ENCODE data around the gene CHST2.
"Not testable (repeated sequence)": the region's sequence is repeated elsewhere in the genome, so short reads cannot be mapped to it uniquely, and the experiment has no call there.

CHST2 gene

DNA sequence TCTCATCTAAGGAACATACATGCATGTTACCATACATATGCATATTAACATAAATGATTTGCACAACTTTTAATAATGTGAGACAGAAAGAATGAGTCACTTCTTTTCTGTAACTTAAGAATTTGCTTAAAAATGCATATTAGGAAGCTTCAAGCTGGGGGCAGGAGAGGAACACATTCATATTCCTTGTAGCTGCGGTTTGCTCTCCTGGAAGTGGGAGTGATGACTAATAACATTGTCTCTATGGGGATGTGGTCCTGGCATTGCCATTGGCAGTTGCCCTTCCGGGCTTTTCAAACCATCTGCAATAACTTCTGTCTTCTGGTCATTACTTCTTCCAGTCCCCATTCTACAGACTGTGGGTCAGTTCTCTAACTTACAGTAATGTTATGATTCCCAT, 15.6 kb downstream of the CHST2 start:
- no peak for DNase-seq

DNA sequence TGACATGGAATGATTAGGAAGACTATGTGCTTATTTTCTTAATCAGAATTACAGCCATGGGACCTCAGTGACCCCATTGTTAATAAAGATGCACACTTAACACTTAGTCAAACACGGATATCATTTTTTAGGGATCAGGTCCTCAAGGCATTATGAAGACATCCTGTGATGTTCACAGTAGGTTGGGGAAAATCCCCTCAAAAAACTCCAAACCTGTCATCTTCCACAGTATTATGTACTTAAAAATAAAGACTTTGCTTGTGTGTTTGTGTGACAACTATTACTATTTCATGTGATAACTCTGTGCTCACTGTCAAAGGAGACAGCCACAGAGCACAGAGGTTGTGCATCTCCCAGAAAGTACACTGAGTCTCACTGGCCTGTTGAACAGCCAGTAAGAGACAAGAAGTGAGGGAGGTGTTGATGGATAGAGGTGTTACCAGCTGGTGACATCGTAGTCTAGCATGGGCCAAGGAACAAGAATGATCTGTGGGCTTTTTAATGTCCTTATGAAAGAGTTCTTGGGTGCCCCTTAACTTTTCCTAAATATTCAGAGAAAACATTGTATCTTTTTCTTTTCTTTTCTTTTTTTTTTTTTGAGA, 18.0 kb downstream of the CHST2 start:
- no peak for DNase-seq

DNA sequence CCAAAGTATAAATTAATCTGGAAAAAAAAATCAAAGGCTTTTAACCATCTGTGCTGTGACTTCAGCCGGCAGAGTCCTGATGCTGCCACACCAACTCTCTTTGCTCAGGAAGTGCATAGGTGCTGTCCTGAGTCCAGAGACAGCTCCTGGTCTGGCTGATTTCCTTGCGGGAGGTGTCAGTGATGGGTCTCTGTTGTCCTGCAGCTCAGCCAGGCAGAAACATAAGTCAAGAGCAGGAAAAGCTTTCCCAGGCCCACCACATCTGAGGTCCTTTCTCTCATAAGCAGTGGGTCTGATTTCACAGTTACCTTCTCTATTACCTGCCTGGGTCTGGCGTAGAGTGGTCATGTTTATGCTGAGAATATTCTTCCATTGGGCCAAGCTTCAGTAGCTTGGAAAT, 19.4 kb downstream of the CHST2 start:
- DNase-seq = no peak

DNA sequence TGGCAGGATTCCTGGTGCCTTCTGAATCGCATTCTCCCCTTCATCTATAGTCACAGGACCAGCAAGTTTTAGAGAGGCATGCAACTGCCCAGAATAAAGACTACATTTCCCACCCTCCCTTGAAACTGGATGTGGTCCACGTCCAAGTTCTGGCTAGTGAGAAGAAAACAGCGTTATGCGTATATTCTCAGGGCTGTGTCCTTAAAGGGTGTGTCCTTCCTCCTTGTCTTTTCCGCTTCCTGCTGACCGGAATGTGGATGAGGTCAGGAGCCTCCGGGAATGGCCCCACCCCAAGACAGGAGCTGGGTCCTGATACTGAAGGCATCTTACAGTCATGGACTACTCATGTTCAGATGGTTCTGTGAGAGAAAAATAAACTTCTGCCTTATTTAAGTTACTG, 20.2 kb downstream of the CHST2 start:
- DNase-seq = no peak

DNA sequence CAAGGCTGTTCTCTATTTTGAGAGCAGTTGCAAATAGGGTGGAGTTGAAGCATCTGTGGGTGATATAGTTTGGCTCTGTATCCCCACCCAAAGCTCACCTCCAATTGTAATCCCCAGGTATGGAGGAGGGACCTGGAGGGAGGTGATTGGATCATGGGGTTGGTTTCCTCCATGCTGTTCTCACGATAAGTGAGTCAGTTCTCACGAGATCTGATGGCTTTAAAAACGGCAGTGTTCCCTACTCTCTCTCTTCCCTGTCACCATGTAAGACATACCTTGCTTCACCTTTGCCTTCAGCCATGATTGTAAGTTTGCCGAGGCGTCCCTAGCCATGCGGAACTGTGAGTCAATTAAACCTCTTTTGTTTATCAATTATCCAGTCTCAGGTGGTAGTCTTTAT, 21.0 kb downstream of the CHST2 start:
- DNase-seq = no peak

DNA sequence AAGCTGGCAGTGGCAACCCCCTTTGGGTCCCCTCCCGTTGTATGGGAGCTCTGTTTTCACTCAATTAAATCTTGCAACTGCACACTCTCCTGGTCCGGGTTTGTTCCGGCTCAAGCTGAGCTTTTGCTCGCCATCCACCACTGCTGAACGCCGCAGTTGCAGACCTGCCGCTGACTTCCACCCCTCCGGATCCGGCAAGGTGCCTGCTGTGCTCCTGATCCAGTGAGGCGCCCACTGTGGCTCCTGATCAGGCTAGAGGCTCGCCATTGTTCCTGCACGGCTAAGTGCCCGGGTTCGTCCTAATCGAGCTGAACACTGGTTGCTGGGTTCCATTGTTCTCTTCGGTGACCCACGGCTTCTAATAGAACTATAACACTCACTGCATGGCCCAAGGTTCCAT, 22.8 kb downstream of the CHST2 start:
- DNase-seq = no peak

DNA sequence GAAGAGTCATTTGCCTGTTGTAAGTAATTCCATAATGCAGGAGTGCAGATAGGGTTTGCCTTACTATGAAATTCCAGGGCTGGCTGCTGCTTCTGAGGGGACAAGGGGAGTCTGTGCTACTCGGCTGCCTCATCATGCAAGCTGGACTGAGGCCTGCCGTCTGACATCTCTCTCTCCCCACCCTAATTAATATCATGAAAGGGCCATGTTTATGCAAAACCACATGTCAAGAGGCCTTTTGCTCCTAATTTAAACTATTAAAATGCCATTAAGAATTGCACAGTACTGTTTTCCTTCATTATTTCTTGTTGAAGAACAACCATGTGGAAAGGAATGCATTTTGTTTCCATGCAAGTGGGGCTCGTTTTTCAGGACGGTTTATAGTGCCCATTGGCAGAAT, 26.3 kb downstream of the CHST2 start:
- no peak for DNase-seq

DNA sequence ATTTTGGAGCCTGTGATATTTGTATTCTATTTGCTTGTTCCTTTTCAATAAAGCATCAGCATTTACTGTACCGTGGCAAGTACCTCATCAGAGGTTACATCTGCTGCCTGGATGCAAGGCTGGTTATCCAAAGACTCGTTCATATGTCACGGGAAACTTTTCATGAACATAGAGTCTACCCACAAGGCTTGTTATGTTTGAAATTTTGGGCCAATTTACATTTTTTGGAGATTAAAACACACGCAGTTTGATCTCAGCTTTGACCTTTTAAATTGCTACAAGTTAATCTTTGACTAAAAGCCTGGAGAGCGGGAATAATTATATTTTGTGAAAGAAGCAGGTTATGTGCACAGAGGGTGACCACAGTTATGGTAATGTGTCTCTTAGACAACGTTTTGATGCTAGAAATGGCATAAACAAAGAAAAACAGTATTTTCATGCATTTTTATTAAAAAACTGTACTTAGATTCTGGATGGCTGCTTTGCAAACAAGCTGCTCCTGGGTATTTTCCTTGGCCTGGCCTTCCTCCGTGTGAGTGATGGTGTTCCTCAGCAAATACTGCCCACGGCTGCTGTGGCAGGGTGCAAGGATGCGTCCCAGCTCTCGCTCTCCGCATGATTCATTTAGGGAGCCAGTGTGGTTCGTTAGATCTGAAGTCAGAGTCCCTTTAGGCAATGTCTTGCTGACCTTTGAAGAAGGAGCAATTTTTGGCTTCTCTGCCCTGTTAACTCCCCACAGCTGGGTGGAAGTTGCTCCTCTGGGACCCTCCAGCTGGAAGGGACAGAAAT, 27.1 kb downstream of the CHST2 start:
- DNase-seq = no peak

DNA sequence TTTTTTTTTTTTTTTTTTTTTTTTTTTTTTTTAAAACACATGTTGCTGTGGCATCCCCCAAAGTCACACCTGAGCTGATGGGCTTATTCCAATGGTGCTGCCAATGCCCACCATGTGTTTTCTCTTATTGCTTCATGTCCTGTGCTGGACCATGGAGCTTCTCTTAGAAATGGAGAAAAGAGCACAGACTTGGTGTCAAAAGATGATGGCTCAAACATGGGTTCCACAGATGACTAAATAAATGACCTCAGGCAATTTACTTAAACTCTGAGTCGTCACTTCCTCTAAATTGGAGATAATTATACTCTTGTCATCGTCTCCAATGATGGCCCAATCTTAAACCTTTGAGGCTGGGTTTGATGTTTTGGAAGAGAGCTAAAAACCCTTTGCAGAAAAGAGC, 28.1 kb downstream of the CHST2 start:
- DNase-seq = no peak

DNA sequence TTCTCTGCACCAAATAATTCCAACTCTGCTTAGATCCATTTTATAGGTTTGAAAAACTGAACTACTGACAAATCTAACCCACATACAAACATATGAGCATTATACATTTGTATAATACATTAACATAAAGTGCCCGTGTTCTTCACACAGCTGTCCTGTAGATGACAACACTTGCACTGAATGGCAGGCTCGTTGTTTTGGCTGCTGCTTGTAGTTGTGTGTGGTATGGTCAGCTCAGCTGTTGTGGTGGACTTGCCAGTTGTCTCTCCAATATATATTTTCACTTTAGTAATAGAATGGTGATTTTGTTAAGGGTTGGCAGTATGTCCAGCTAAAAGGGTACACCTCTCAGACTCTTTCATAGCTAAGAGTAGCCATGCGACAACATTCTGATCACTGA, 30.5 kb downstream of the CHST2 start:
- no peak for DNase-seq

DNA sequence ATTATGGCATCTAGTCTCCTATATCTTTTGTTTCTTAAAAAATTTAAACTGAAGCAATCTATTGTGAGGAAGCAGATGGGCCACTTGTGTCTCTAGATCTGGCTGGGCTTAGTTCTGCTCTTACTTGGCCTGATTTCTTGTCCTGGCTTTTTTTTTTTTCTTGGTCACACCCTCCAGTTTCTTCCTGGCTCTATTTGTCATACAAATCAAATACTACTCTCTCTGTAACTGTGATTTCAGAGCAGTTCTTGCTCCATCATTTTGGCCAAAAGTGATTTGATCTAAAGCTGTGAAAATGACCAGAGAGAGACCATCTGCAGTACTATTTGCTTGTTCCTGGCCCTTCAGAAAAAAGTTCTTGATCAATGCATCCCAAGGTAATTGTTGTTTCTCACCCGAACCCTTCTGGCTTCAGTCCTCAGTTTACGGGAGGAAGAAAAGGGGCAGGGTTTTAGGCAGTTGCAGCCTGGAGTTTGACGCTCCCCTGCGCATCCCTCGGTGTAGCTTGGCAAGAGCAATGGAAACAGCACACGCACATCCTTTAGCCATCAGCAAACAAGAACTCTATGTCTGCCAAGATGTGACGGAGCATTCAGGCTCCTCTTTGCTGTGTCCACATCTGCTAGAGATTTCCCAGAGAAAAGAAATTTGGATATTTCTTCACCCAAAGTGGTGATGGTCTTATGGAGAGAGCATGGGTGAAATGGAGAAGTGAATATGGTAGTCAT, 31.6 kb downstream of the CHST2 start:
- no peak for DNase-seq

DNA sequence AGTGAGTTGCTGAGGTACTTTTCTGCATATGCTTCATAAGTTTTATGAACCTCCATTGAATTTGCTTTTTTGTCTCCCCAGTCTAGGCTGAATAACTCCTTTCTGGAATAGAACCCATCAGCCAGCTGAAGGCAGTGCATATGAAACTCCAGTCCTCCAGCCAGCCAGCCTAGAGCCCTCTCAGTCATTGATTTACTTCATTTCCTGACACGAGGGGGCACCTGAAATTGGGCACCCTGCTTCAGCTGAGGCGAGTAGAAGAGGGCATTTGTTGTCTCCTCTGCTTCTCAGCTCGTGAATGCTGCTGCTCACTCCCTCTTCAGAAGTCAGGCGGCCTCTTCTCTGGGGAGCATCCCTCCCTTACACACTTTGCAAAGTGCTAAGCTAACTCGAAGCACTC, 32.5 kb downstream of the CHST2 start:
- no peak for DNase-seq

DNA sequence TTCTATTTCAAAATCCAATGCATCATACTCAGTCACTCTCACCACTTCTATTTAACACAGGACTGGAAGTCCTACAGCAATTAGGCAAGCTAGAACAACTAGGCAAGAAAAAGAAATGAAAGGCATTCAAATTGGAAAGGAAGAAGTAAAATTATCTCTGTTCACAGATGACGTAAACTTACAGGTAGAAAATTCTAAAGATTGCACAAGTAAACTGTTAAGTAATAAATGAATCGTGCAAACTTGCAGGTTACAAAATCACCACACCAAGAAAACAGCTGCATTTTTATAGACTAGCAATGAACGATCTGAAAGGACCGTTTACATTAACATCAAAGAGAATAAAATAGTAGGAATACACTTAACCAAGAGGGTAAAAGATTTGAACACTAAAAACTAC, 36.2 kb downstream of the CHST2 start:
- DNase-seq = no peak

DNA sequence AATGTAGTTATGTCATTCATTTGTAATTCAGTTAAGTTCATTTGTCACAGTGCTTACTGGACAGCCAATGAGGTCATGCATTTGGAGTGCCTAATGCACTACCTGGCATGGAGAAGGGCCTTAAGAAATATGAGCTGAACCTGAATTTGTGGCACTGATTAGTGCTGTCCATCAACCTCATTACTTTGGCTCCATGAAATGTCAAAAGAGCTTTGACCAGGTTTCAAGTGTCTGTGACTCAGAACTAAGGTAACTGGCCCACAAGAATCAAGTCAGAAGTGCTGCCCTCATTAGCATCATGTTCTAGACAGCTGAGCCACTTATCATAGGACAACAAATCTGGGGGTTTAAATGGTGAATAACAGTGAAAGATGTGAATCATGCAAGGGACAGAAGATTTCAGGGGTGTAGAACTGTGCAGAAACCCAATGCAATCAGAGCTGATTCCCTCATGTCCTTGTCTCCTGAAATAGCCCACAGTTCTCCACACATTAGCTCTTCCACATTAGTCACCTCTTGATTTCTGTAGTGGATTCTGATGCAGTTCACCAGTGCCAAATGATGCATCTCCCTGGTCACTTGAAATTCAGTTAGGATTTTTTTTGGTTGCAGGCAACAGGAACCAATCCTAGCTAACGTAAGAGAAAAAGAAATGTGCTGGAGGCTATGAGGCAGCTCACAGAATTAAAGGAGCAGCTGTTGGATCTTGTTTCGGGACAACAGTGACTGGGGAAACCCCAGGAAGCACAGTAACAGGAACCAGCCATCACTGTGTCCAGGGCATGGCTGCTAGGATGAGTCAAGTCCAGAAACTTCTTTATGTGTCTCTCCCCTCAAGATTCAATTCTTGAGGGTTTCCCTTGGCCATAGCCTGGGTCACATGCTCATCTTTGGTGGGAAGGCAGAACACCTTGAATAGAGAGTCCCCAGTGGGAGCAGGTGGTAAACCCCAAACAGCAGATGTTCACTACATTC, 38.7 kb downstream of the CHST2 start:
- no peak for DNase-seq

DNA sequence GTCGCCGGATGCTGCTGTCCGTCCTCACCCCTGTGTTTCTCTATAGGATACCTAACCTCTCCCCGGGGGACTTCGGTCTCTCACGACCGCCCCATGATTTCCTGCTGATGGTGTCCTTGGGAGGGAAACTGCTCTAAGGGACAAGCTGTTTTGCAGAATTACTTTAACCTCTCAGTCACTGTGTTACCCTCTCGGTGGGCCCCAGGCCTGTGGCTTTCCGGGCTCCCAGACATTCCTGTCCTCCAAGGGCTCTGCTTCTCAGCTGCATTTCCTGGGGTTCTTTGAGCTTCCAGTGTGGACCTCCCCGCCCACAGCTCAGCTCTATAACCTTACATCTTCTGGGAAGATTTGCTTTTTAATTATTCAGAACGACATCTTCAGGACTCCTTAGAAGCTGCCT, 40.9 kb downstream of the CHST2 start:
- no peak for DNase-seq

DNA sequence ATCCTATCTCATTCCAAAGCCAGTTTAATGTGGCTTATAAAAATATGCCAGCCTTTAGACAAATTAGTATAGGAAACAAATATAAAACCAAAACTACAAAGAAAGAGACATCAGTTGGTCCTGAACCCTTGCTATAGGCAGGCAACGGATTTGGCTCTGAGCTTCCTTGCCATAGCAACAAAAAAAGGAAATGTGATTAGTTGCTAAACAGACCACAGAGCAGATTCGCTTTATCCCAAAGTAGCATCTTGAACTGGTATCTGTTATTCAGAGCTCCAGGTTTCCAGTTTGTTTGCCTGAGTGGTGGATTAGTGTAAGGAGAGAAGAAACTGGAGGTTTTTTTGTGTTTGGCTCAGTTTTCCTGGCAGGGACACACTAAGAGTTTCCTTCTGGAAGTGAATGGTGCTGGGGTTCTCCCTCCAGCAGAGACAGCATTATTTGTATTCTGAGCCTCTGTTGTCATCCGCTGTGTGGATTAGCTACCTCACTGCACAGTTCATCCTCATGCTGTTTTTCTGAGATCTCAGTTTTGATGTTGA, 44.1 kb downstream of the CHST2 start:
- no peak for DNase-seq

DNA sequence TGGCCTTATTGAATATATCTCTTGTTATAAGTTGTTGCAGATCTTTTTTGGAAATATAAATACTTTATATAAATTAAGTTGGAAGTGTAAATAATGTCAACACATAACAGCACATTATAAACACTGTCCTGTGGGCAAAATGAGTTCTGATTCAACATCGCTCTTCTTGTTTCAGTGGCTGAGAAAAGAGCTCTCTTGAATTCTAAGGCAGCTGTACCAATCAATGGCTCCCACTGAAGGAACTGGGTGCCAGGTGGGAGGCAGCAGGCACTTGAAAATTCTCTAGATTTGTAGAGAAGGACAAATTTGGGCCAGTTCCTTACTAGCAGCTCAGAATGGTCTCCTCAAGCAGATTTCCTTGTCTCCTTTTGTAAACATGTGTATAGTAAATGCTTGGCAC, 45.6 kb downstream of the CHST2 start:
- DNase-seq = no peak

DNA sequence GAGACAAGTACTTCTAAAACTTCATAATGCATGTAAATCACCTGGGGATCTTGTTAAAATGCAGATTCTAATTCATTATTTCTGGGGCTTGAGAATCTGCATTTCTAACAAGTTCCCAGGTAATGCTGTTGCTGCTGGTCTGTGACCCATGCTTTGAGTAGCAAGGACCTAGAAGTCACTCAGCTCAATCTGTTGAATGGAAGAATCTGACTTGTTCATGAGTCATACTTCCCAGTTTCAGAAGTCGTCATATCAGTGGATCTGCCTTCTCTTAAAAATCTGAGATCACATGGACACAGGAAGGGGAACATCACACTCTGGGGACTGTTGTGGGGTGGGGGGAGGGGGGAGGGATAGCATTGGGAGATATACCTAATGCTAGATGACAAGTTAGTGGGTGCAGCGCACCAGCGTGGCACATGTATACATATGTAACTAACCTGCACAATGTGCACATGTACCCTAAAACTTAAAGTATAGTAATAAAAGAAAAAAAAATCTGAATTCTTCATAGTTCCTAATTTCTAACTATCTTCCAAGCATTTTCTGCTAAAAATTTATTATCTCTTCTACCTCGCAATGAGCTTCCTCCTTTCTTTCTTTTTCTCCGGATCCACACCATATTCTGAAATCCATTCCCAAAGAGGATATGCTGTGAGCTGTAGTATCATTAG, 46.2 kb downstream of the CHST2 start:
- DNase-seq = not testable (repeated sequence)

DNA sequence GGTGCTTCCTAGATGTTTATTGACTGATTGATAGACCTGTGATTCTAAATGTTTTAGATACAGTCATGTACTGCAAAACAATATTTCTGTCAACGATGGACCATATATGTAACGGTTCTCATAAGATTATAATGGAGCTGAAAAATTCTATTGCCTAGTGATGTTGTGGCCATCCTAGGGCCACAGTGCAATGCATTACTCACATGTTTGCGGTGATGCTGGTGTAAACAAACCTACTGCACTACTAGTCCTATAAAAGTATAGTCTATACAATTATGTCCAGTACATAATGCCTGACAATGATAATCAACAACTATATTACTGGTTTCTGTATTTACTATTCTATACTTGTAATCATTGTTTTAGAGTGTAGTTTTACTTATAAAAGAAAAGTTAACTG, 46.8 kb downstream of the CHST2 start:
- DNase-seq = no peak

DNA sequence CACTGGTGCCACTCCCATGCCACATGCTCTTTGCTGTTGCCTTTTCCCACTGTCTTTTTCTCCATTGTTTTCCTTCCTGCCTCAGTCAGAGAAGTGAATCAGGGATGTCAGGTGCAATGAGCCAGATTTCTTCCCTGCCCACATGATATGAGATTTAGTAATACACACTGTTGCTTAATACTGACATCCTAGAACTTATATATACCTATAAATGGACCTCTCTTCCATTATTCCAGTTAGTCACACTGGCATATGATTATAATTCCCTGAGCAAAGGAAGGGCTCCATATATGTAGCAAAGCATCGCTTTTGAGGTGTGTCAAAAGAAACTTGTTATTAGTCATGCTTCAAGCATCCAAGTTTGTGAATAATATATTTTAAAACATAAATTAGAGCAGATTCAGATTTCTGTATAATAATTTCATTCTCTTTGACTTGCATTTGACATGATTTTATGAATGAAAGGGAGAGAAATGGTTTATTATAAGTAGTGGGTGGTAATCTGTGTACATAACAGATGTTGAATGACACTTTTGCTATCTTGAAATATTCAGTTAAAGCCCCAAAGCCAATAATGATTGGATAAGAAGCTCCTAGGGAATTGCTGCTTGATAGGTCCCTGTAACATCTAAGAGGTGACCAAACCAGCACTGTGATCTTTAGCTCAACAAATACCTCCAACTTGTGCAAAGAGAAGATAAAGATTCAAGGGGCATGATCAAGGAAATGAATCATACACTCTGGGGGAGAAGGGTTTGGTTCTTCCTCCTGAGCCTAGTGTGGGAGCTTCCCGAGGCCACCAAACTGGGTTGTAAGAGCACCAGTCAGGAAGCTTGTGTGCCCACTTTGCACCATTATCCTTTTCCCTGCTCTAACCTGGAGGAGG, 48.6 kb downstream of the CHST2 start:
- DNase-seq = no peak

DNA sequence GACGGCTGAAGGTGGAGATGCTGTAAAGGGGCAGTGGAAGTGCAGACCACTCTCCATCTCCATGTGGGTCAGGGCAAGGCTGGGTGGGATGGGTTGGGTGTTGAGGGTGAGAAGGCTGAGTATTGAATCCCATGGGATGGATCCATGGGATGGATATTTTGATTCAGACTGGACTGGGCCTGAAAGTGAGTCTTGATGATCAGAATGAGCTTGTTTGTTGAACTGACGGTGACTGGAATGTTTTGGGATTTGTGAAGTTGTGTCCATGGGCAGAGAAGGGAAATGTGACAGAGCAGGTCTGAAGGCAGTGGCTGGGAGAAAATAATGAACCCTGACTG, 49.3 kb downstream of the CHST2 start:
- no peak for DNase-seq
